Heart left ventricle (tissue), 16 donors: Measurements from ENCODE around the gene ASAP3. TPM values are rescaled to one million over a fixed set of nuclear protein-coding genes. Genes with fewer than 3 reads are reported as not detected.

ENCODE experiments used
- ATAC-seq, 4 donors: fragments of 200-7000 bp; cut with Tn5 transposase; one replicate each; pipeline ENCODE4 v1.9.1; 2020 to 2022; ENCODE audit warnings: moderate library complexity in 4 of 4, mild to moderate bottlenecking in 3 of 4, moderate number of reproducible peaks in 1 of 4
- DNase-seq, 5 donors: peaks; one replicate each; pipeline ENCODE4 v3.0.0-alpha.2; 2020
- H3K27ac ChIP-seq, 12 donors: fragments of 200-600 bp; sonication (generic) in 4 of 12; one replicate each; pipeline versions ENCODE4 v1.5.0 to v1.8.0; 2016 to 2022; ENCODE audit warnings: mild to moderate bottlenecking in 2 of 12
- H3K27me3 ChIP-seq, 9 donors: fragments of 200-600 bp; sonication (generic) in 2 of 9; one replicate each; pipeline versions ENCODE4 v1.5.1 to v1.8.0; 2016 to 2022; ENCODE audit warnings: mild to moderate bottlenecking in 3 of 9
- H3K36me3 ChIP-seq, 9 donors: fragments of 200-600 bp; sonication (generic) in 2 of 9; one replicate each; pipeline versions ENCODE4 v1.5.0 to v1.8.0; 2018 to 2022; ENCODE audit warnings: mild to moderate bottlenecking in 2 of 9
- H3K4me1 ChIP-seq, 12 donors: fragments of 200-600 bp; sonication (generic) in 4 of 12; one replicate each; pipeline versions ENCODE4 v1.5.0 to v1.8.0; 2016 to 2022; ENCODE audit warnings: mild to moderate bottlenecking in 3 of 12
- H3K4me3 ChIP-seq, 12 donors: fragments of 200-600 bp; sonication (generic) in 4 of 12; one replicate each; pipeline versions ENCODE4 v1.5.0 to v1.8.0; 2017 to 2022; ENCODE audit warnings: mild to moderate bottlenecking in 9 of 12, moderate library complexity in 4 of 12
- H3K9me3 ChIP-seq, 12 donors: fragments of 200-600 bp; sonication (generic) in 4 of 12; one replicate each; pipeline versions ENCODE4 v1.5.0 to v1.8.0; 2016 to 2022; ENCODE audit warnings: mild to moderate bottlenecking in 1 of 12
- CTCF ChIP-seq, 12 donors: fragments of 200-600 bp; sonication (generic) in 4 of 12; IDR thresholded peaks; one replicate each; pipeline versions ENCODE4 v1.5.0 to v1.8.0; 2018 to 2022; ENCODE audit warnings: antibody characterized with exemption in 12 of 12, mild to moderate bottlenecking in 5 of 12
- POLR2A ChIP-seq, 2 donors: fragments of 450-650 bp; IDR thresholded peaks; one replicate each; pipeline ENCODE4 v1.6.1; 2017; ENCODE audit warnings: antibody characterized with exemption in 2 of 2, mild to moderate bottlenecking in 2 of 2, moderate library complexity in 2 of 2
- WGBS, 4 donors: extraction: QIAGEN DNeasy Blood & Tissue Kit in 2 of 4; methylation state at CpG; one replicate each; pipeline versions ENCODE4 v1.1.5 to v1.1.7; 2013 to 2018; 5-methylcytosine and 5-hydroxymethylcytosine counted together
- intact Hi-C, 10 donors: fragments of 100-400 bp; cut with DNase I; formaldehyde crosslinking; loops; one replicate each; pipeline versions ENCODE4 v1.11.1 to v1.14.2; 2022
- polyA plus RNA-seq, 2 donors: library from polyadenylated mRNA; stranded (reverse); fragments of 200-250 nt; gene quantifications; one replicate each; pipeline ENCODE4 v1.2.3, GENCODE V29; 2013
- total RNA-seq, 9 donors: library from RNA; depleted of rRNA in 2 of 9; stranded (reverse); fragments of >200 nt in 2 of 9; fragmentation: NEBNext Ultra II Directional in 3 of 9; extraction: Animal tissue kit (Norgen Biotek cat#: 25700) in 3 of 9; gene quantifications; one replicate each; pipeline versions ENCODE4 v1.1.0 to v1.2.4, GENCODE V29; 2016 to 2023
- donor health status: ischemic (EF 13 %, LVEDD 7.1; RV severe dilation, severe dysfunction).
- donor health status: healthy with polysubstance abuse.
- donor health status: DM: no; HTN: yes; CAD: no.
- donor health status: DM: no; HTN: no; CAD: no.
- donor health status: ischemic (EF 25% LVEDD 6.9; RV normal size, moderate dysfunction).
- donor health status: ischemic (EF 25% LVEDD 5.7; RV mildly dilated, moderate dysfunction).
- donor health status: healthy.
- donor health status: DM: yes; HTN: yes; CAD: no.
- donor health status: ischemic (EF 35%, LVEDD 5.7; RV mildly dilated, moderate dysfunction).
- donor health status: nonischemic (EF 11% LVEDD 7.7; RV severe dilation, severe dysfunction).
- donor health status: DM: yes; HTN: yes; CAD: no.
- donor health status: PGD.
- donor health status: ischemic (EF 29% LVEDD 5.4; RV normal size, mild dysfunction).
- donor health status: nonischemic (EF 23%, LVEDD 6.1; RV moderate dilation, normal function).

The ASAP3 gene
- total and polyA plus RNA-seq, 11 donors = 22.4 to 86.1 (median 35.8) TPM

- 74 to 83% (median 79%) methylated on average over 5 of the region's 5 CpGs for WGBS, 4 donors
- H3K27ac ChIP-seq = peak overlapping the region in 1 of 12 donors; percentile 70
- intact Hi-C loops = no loop called here
- H3K36me3 ChIP-seq = no peaks in the 10 kb centered on the region
- H3K4me3 ChIP-seq = no peak overlapping the region
- peaks cover 0 to 14% (median 0%) of the 10 kb centered on the region in 9 donors for H3K27me3 ChIP-seq
- peaks cover 4 to 80% (median 14%) of the 10 kb centered on the region in 12 donors for H3K4me1 ChIP-seq
- H3K9me3 ChIP-seq = no peaks in the 10 kb centered on the region
- no peak for ATAC-seq
- DNase-seq = no peak
- TF ChIP-seq POLR2A (IDR thresholded peaks at IDR 0.05) (no peak), CTCF (IDR thresholded peaks at IDR 0.05) (no peak)
Observed at GRCh38 chr1:23525558-23526250, 41.7 kb upstream of the ASAP3 start.

- no peaks in the 10 kb centered on the region for H3K9me3 ChIP-seq
- TF ChIP-seq POLR2A (IDR thresholded peaks at IDR 0.05) = no peak
- TF ChIP-seq CTCF (IDR thresholded peaks at IDR 0.05) = no peak
- H3K4me1 ChIP-seq = peaks cover 0 to 71% (median 6%) of the 10 kb centered on the region in 12 donors
- no peaks in the 10 kb centered on the region for H3K36me3 ChIP-seq
- H3K27me3 ChIP-seq = peaks cover 0 to 6% (median 0%) of the 10 kb centered on the region in 9 donors
- peak in 2 of 5 donors; percentile 15 to 28 for DNase-seq
- ATAC-seq = no peak
- no peak overlapping the region for H3K4me3 ChIP-seq
- peak overlapping the region in 1 of 12 donors; percentile 70 for H3K27ac ChIP-seq
- intact Hi-C loops = no loop called here
- 48 to 59% (median 53%) methylated on average over 7 to 9 of the region's 9 CpGs for WGBS, 4 donors
Observed at GRCh38 chr1:23524716-23525401, 40.9 kb upstream of the ASAP3 start.

GRCh38 chr1:23524163-23524562, 40.2 kb upstream of the ASAP3 start:
- peaks cover 0 to under 1% (median 0%) of the 10 kb centered on the region in 9 donors for H3K27me3 ChIP-seq
- ATAC-seq = no peak

More at GRCh38 chr1:23524163-23524562, 40.2 kb upstream of the ASAP3 start:
- Histone ChIP-seq H3K9me3 (no peaks in the 10 kb centered on the region), H3K27ac (peak overlapping the region in 1 of 12 donors; percentile 70), H3K36me3 (no peaks in the 10 kb centered on the region), H3K4me3 (no peak overlapping the region), H3K4me1 (peaks cover 0 to 64% (median 6%) of the 10 kb centered on the region in 12 donors)
- no peak for DNase-seq
- intact Hi-C loops = no loop called here
- WGBS, 4 donors = 79 to 88% (median 84%) methylated on average over 3 of the region's 3 CpGs
- TF ChIP-seq POLR2A (IDR thresholded peaks at IDR 0.05) = no peak
- no peak for TF ChIP-seq CTCF (IDR thresholded peaks at IDR 0.05)
